DMS 273 (cell line): ENCODE results near the gene WNT7A.
A peak's percentile ranks its signal among the peaks of the same experiment; 100 is the strongest.
"Not testable (repeated sequence)": the region's sequence is repeated elsewhere in the genome, so short reads cannot be mapped to it uniquely, and the experiment has no call there.

Experiments used
- DNase-seq: peaks from one replicate; lab custom pipeline; 2025; ENCODE audit not compliant: unreplicated experiment; lab: John Stamatoyannopoulos, UW

The WNT7A gene

GRCh38 chr3:13866041-13866965 lies 13.6 kb downstream of the WNT7A start:
- no peak for DNase-seq

- no peak for DNase-seq
Measured at GRCh38 chr3:13865581-13865980, 14.3 kb downstream of the WNT7A start.

- DNase-seq: no peak
Measured at GRCh38 chr3:13865106-13865505, 14.8 kb downstream of the WNT7A start.

GRCh38 chr3:13863965-13864595 lies 15.8 kb downstream of the WNT7A start:
- DNase-seq: no peak

GRCh38 chr3:13863382-13863952 lies 16.4 kb downstream of the WNT7A start:
- no peak for DNase-seq

- no peak for DNase-seq
Measured at GRCh38 chr3:13861461-13861860, 18.4 kb downstream of the WNT7A start.

- no peak for DNase-seq
Measured at GRCh38 chr3:13860001-13860400, 19.9 kb downstream of the WNT7A start.

GRCh38 chr3:13858768-13859520 lies 20.9 kb downstream of the WNT7A start:
- DNase-seq: no peak

GRCh38 chr3:13857702-13858380 lies 22.0 kb downstream of the WNT7A start:
- DNase-seq: no peak

GRCh38 chr3:13856628-13857027 lies 23.2 kb downstream of the WNT7A start:
- DNase-seq: not testable (repeated sequence)

- no peak for DNase-seq
Measured at GRCh38 chr3:13856006-13856405, 23.9 kb downstream of the WNT7A start.

- no peak for DNase-seq
Measured at GRCh38 chr3:13854492-13854891, 25.4 kb downstream of the WNT7A start.

GRCh38 chr3:13853978-13854296 lies 25.9 kb downstream of the WNT7A start:
- DNase-seq: no peak

GRCh38 chr3:13853256-13853977 lies 26.5 kb downstream of the WNT7A start:
- no peak for DNase-seq

GRCh38 chr3:13852638-13853009 lies 27.2 kb downstream of the WNT7A start:
- DNase-seq: peak; percentile 6

GRCh38 chr3:13851997-13852637 lies 27.8 kb downstream of the WNT7A start:
- DNase-seq: peak; percentile 69

GRCh38 chr3:13851091-13851849 lies 28.6 kb downstream of the WNT7A start:
- no peak for DNase-seq

GRCh38 chr3:13850161-13850945 lies 29.5 kb downstream of the WNT7A start:
- DNase-seq: no peak
